SW480 (cell line): ENCODE data around the gene THY1.
"Not testable (repeated sequence)": the region's sequence is repeated elsewhere in the genome, so short reads cannot be mapped to it uniquely, and the experiment has no call there.

Source experiments
- DNase-seq: peaks from one replicate; pipeline ENCODE4 v3.0.0-alpha.2; 2016; ENCODE audit warnings: low spot score

The THY1 gene

DNA sequence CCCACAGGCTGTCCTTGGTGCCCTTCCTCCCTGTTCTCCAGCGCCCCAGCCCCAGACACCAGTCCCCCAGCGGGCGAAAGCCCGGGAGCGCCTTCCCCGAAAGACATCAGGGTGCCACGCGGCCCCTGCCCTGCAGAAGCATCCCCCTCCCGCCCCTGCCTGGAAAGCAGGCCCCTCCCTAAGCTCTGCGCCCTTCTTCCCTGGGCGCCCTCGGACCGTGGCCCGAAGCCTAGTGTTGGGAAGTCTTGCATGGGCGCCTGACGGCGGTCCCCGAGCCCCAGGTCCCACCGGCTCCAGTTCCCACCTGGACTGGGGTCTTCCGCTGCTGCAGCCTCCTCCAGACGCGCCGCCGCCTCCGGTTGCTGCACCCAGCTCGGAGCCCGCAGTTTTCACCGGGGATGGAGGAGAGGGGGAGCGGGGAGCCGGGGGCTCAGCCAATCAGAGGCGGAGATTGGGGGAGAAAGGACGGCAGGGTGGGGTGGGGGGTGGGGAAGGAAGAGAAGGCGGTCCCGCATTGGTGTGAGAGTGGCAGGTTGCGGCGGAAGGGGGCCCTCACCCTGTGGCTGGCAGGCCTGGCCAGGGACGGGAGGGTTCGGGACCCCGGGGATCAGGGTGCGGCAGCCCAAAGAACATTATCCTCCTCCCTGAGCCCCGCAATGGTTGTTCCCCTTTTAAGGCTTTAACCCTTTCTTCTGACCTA, at the start of gene THY1:
Gene THY1, minus strand, starts transcription at position 364 of the 700 bp plus-strand sequence. CDS start 2,267 bp downstream, outside the sequence.
- no peak for DNase-seq

DNA sequence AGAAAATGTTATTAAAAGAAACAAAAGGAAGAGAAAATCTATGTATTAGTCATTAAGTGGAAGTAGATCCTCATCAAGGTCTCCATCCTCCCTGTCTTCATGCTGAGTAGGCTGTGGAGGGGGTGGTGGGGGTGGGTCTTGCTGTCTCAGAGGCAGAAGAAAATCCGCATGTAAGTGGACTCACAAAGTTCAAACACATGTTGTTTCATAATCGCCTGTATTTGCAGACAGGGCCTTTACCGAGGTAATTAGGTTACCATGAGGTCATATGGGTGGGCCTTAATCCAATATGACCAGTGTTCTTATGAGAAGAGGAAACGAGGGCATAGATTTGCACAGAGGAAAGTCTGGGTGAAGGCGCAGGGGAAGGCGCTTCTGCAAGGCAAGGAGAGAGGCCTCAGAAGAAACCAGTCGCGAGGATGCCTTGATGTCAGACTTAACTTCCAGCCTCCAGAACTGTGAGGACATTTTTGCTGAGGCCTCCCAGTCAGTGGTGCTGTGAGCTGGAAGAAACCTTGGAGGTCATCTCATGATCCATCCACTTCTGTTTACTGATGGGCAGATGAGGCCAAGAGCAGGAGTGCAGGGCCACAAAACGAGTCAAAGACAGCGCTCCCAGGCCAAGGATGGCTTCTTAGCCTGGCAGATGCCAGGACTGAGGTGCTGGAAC, 49.3 kb upstream of the THY1 start:
- no peak for DNase-seq

DNA sequence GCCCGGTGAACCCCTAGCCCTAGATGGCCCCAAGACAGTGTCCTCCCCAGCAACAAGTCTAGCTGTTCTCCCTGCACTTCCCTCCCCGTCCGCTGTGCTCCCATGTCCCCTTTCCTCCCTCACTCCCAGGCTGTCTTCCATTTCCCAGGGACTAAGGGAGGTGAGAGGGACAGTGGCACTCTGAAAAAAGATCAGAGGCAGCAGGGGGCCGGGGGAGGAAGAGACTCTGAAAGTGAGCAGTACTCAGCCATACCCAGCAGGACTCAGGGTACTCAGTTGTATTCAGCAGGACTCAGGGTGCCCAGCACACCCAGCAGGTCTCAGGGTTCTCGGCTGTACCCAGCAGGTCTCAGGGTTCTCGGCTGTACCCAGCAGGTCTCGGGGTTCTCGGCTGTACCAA, 48.4 kb upstream of the THY1 start:
- no peak for DNase-seq

DNA sequence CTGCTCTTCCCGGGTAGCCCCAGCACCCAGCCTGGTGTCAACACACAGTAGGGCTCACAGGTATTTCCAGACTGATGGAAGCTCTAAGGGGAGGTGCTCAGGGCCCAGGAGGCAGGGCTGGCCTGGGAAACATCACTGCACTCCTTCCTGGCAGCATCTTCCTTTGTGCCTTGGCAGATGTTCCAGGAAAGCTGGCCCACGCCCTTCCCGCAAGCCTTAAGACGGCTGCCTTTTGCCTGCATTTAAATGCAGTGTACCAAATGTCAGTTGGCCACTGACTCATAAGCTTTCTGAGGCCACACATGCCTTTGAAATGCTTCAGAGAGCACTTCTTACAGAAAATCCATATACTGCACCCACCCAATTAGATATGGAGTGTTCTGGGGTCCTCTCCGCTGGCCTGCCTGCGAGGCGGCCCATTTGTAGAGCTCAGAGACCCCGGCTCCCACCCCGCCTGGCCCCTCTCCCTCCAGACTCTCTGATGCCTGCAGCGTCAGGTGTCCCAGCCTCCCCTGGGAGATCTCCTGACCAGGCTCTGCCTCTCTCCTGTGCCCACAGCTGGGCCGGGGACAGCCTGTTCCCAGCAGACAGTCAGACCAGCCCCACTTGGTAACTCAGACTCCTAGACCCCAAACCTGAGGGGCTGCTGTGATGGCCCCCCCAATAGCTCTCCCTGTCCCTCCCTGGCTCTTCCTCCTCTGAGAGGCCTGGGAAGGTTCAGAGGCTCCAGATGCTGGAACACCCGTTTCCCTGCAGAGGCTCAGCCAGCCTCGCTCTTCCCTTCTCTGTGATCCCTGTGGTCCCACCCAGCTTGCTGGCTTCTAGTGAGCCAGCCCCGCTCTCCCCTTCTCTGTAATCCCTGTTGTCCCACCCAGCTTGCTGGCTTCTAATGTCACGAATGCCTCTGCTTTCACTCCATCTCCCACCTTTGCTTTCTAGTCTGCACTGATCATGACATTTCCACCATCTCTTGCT, 47.6 kb upstream of the THY1 start:
- DNase-seq = no peak

DNA sequence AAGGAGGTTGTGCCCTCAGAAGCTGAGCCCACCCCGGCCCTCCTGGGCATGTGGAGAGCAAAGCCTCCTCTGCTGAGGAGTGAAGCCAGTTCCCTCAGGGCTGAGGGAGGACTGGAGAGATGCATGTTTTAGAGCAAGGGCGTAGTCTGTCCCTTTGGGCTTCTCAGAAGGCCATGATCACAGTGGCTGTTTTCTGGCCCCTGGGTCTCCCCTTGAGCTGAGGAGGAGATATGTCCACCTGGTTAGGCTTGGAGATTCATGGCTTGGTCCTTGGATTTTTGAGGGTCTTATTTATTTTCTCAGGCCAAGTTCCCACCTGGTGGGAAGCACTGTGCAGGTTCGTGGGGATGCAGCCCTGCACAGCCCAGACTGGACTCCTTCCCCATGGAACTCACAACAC, 46.5 kb upstream of the THY1 start:
- DNase-seq = no peak

DNA sequence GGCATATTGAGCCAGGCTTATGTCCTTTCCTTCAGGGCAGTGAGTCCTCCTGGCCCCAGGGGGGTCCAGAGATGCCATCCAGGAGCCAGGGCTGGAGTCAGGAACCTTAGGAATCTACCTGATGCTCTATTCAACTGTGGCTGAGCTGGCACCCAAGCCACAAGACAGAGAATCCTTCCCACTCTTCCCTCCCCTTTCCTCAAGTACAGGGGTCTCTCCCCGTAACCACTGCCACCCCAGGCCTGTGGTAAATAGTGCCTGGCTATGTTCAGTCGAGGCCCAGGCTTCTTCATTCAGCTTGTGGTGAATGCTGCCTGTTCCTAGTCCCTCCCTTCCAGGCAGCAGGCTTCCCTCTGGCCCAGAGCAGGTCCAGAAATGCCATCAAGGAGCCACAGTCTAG, 45.5 kb upstream of the THY1 start:
- DNase-seq = no peak

DNA sequence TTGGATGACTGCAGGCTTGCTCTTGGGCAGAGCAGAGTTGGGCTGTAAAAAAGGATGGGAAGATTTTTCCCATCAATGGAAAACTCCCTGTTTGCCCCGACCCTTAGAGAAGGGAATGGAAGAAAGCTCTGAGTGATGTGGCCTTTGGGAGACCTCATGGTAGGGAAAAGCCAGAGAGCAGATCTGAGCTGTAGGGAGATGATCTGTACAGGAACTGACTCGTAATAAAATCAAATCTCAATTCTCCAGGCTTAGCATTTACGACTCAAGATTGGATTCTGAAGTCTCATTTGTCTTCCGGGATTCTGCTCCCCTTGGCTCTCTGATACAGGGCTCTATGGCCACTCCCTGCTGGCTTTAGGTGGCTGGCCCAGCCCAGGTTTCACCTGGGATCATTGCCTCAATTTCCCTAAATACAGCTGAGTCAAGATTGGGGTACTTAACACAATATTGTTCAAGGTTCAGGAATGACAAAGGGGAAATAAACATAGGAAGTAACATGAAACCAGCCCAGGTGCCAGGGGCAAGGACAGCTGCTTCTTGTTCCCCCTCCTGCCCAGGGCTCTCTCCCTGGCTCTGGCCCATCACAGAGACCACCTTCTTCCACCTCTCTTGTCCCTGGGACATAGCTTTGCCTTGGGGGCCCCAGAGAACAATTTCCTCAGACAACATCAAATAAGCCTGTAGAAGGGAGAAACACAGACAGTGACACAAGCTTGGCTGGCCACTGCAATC, 38.4 kb upstream of the THY1 start:
- no peak for DNase-seq

DNA sequence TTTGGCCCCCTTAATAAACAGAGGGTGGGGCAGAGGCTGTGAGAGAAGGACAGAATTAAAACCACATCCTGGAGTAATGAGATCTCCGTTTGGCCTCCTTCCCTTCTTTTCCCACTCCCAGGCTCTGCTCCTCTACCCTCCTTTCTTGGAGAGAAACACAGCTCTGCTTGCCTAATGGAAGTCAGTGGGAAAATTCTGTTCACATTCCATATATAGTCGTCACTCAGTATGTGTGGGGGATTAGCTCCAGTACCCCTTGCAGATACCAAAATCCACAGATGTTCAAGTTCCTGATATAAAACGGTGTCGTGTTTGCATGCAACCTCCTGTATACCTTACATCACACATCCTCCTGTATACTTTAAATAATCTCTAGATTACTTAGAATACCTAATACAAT, 37.6 kb upstream of the THY1 start:
- no peak for DNase-seq

DNA sequence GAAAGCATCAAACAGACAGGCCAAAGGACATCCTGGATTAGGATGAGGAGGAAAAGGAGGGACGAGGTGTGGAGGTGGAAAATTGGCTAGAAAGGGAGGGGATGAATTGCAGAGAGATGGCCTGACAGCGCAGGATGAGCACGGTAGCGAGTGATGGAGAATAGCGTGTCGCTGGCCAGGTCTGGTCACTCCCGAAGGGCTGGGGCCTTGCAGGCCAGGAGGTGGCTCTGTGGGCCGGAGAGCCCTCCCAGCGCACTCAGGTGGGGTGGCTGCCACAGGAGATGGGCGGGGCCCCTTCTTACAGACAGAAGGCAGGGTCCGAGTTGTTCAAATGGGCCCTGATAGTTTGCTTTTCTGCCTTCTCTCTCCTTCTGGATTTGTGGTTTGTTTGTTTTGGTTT, 37.1 kb upstream of the THY1 start:
- no peak for DNase-seq

DNA sequence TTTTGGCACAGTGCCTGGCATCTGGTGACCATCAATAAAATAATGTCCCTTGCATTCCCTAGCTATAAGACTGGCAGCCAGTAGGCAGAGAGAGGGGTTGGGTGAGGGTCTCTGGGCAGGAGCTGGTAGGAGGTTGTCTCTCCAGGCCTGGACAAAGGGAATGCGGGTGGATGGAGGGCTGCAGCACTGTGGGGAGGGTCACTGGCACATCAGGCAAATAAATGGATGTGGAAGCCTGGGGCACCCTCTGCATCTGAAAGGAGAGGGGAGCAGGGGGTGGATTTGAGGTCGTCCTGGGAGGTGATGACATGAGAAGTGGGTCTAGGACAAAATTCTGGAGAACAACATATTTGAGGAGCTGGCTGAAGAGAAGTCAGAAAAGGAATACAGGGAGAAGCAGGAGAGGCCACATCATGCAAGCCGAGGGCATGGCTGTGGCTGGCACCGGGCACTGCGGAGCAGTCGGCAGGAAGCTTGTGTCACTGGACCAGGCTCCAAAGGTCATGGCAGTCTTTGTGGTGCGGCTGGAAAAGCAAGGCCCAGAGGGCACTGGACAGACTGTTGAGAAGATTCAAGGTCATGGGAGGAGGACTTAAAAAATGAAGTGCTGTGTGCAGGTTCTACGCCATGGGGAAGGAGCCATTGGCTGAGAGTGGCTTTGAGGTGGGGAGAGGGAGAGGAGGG, 36.5 kb upstream of the THY1 start:
- DNase-seq = no peak

DNA sequence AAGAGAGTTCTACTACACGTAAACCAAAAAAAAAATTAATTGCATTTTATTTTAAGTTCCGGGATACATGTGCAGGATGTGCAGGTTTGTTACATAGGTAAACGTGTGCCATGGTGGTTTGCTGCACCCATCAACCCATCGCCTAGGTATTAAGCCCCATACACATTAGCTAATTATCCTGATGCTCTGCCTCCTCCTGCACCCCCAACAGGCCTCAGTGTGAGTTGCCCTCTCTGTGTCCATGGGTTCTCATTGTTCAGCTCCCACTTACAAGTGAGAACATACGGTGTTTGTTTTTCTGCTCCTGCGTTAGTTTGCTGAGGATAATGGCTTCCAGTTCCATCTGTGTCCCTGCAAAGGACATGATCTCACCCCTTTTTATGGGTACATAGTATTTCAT, 32.7 kb upstream of the THY1 start:
- not testable (repeated sequence) for DNase-seq

DNA sequence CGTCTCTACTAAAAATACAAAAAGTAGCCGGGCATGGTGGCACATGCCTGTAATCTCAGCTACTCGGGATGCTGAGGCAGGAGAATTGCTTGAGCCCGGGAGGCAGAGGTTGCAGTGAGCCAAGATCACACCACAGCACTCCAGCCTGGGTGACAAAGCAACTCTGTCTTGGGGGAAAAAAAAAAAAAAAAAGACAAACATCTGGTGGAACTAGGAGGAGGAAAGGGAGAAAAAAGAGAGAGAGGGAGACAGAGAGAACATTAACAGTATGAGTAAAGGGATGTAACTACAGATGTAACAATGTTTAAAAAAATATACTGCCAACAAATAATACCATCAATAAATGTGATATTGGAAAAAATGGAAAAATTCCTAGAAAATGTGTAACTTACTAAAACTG, 32.3 kb upstream of the THY1 start:
- DNase-seq = not testable (repeated sequence)

DNA sequence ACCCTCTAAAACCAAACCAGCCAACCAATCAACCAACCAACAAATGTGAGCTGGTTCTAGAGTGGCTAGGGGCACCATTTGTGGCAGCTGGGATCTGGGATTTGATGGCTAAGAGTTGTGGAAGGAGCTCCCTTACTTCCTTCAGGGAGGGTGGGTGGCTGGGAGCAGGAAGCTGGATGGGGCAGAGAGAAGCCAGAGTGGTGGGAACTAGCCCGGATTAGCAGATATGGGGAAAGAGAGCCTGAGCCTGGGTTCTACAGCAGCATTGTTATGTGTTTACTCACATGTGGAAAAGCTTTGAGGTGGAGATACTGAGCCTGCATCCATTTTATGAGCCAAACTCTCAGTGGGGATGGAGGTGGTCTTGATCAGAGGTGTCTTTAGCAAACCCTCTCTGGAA, 30.9 kb upstream of the THY1 start:
- no peak for DNase-seq

DNA sequence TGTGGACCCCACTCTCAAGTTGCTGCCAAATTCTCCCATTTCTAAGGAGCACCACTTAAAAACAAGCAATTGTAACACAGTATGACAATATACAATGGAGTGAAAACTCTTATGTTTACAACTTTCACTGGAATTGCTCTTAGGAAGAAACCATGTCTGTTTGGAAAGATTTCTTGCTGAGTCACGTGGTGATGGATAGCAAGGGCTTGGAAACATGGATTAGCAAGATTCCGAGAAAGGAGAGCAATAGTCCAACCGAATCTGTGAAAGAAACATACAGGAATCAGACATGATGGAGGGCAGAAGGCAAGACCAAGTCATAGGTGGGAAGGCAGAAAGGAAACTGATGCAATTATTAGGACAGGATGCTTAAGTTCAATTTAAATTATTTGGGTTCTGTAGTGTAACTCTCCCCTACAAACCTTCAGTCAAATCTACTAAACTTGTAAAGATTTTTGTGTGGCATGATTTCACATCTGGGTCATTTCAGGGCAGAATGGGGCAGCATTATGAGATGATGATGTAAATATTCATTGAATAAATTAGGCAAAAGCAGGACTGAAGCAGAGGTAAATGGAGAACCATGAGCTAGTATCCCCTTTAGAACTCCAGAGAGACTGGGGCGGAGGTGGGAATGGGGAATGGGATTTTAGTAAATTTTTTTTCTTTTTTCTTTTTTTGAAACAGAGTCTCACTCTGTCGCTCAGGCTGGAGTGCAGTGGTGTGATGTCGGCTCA, 27.8 kb upstream of the THY1 start:
- DNase-seq = no peak

DNA sequence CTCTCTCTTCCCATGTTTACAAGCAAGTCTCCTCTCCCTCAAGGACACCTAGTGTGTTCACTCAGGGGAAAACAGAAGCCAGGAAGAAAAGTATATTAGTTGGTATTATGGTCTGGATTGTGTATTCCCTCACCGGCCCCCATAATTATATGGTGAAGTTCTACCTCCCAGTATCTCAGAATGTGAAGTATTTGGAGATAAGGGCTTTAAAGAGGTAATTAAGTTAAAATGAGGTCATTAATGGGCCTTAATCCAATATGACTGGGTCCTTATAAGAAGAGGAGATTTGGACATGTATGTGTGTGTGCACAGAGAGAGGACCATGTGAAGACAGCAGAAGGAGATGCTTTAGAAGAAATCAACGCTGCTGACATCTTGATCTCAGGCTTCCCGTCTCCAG, 26.5 kb upstream of the THY1 start:
- no peak for DNase-seq

DNA sequence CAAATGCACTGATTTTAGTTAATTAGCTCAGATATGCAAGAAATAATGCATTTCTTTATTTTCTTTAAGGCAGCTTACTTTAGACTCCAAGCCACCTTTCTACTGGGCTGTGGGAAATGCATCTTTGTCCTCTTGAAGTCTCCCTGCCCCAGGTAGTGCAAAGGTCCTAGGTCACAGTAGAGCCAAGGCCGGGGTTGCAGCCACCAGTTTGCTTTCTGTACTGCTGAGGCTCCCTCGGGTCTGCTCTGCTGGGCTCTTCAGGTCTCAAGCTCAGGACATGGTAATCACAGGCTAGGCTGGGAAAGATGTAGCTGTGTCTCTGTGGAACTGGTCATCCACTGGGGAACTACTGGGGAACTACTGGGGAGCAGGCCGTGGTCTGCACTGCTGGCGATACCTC, 25.4 kb upstream of the THY1 start:
- no peak for DNase-seq

DNA sequence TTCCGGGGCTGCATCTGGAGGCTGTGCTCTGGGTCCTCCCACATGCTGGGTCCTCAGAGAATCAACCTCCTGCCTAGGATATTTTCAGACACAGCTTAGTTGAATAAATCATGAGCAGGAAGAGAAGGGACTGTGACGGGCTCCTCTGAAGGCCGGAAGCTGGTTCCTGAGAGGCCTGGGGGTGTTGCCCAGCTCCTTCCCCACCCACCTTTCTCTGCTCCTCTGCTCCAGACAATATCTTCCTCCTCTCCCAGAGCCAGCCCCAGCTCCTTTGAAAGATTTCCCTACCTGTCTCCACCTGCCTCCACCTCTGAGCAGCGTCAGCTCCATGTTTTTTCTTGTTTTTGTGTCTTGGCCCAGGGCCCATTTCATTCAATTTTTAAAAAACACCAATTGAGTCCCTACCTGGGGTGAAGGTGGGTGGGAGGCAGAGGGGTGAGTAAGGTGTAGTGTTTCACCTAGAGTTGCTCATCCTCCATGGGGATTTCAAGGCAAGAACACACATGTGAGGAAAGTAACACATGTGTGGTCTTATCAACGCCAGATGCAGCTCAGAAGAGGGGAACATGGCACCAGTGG, 24.8 kb upstream of the THY1 start:
- no peak for DNase-seq

DNA sequence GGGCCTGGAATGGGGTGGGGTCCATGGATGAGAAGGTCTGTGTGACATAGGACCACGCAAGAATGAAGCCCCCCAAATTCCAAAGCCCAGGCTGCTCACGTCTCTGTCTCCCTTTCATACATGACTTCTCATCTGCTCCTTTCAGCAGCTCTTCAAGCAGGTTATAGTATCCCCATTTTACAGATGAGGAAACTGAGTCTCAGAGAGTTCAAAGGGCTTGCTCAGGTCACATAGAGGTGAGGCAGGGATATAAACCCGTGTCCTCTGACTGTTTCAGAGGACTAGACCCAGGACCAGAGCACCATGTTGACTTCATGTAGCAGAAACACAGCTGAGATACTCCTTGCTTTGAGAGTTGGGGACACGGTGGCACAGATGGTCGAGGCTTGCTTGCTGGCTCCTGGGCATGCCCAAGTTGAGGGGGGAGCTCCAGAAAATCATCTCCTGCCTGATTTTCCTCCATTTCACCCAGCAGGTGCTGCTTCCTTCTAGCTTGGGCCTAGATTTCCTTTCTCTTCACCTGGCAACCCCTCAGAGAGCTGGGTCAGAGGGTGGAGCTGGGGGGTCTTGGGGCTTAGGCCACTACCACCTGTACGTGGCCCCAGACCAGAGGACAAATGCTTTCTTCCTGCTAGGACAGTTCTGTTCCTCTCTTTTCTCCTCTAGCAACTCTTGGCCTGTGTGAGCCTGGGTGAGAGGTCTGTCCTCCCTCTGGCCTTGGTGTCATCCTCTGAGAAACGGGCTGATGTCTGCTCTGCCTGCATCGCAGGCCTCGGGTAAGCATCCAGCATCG, 24.1 kb upstream of the THY1 start:
- DNase-seq = no peak

DNA sequence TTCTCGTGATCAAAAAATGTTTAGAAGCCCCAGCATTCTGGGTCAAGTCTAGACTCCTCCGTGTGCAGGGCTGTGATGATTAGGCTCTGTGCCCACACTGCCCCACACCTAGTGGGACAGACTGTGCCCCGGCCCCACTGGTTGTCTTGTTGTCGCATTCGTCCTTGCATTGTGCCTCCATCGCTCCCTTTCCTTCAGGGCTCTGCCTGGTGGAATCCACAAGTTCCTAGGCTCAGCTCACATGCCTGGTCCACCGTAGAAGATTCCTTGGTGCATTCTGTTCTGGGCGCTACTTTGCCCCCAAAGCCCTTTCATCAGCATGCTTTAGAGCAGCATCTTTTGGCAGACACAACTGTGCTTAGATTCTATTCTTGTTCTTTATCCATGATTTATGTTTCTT, 23.5 kb upstream of the THY1 start:
- DNase-seq = no peak

DNA sequence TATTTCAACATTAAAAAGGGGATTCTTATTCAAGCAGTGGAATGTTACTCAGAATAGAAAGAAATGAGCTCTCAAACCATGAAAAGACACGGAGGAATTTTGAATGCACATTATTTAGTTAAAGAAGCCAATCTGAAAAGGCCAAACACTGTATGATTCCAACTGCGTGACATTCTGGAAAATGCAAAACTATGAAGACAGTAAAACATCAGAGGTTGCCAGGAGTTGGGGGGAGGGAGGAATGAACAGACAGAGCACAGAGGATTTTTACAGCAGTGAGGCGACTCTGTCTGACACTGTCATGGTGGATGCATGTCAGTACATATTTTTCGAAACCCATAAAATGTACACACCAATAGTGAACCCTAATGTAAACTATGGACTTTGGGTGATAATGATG, 22.9 kb upstream of the THY1 start:
- DNase-seq = no peak
